Measurements from ENCODE around the gene ANKRD52. TPM values are rescaled to one million over a fixed set of nuclear protein-coding genes. Genes with fewer than 3 reads are reported as not detected.

Gene ANKRD52
- polyA plus RNA-seq, 2 of the 4 experiments (the other 2 are of a cell fraction) = 26.1 to 48.7 TPM

DNA sequence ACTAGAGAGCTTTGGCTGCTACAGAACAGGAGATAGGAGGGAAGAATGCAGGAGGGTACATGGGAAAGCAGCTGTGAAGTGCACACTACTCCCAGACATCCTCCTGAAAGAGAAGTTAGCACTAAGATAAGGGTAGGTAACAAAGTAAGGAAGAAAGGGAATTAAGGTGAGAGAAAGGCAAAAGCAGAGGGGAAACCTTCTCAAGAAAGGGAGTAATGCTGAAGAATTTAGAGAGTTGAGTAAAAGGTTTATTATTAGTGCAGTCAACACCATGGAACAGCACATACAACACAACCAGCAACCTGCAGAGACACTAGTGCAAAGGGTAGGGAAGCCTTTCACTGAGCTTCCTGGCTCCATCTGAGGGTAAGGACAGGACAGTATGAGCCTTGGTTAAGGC is 53.9 kb downstream of the ANKRD52 start:
- Histone ChIP-seq H3K27ac (no peak overlapping the region), H3K4me2 (no peak overlapping the region), H3K9me3 (no peaks in the 10 kb centered on the region), H3K4me3 (no peak overlapping the region), H3K4me1 (no peaks in the 10 kb centered on the region)
- ATAC-seq (no peak), DNase-seq (ENCODE audit: low read depth in 1 of 2, low spot score in 1 of 2) (no peak), FAIRE-seq (no peak)
- ChIA-PET CTCF (interaction anchor here (0.7 to 6.1 kb wide), 11 partner anchors 8 to 259 kb away, joined by 3 to 77 read pairs (median 6); partner anchors contain the start of genes ANKRD52, RNF41 and SMARCC2), POLR2A (interaction anchor here (3.4 kb wide), 1 partner anchor 17 kb away, joined by 17 read pairs; the partner anchor contains the start of gene RNF41)
- TF ChIP-seq FOSB (CRISPR knock-in tag; IDR thresholded peaks at IDR 0.05) (no peak), BHLHE40 (IDR thresholded peaks at IDR 0.05; ENCODE audit: low read depth, low read length) (no peak), PBX3 (IDR thresholded peaks at IDR 0.05) (no peak), MAZ (IDR thresholded peaks at IDR 0.05; ENCODE audit: borderline replicate concordance, low read depth, low read length) (no peak), ESRRA (IDR thresholded peaks at IDR 0.05; ENCODE audit: borderline replicate concordance, low read length) (no peak), FOSL2 (IDR thresholded peaks at IDR 0.05) (no peak), FOSL2 (CRISPR knock-in tag; IDR thresholded peaks at IDR 0.05) (no peak), KDM1A (IDR thresholded peaks at IDR 0.05; ENCODE audit: low read depth) (no peak), ZFP36 (IDR thresholded peaks at IDR 0.05; ENCODE audit: borderline replicate concordance, partially characterized antibody) (no peak), CTCF (IDR thresholded peaks at IDR 0.05) (no peak), JUNB (IDR thresholded peaks at IDR 0.05) (no peak), ATOH8 (CRISPR knock-in tag; IDR thresholded peaks at IDR 0.05; ENCODE audit: low read depth) (no peak), TP53 (CRISPR knock-in tag; IDR thresholded peaks at IDR 0.05) (no peak), CBX8 (IDR thresholded peaks at IDR 0.05) (no peak), ZSCAN20 (CRISPR knock-in tag; IDR thresholded peaks at IDR 0.05) (no peak), RNF2 (IDR thresholded peaks at IDR 0.05; ENCODE audit: borderline replicate concordance, low read depth) (no peak), EHF (CRISPR knock-in tag; IDR thresholded peaks at IDR 0.05) (no peak), HOXB5 (CRISPR knock-in tag; IDR thresholded peaks at IDR 0.05) (no peak)
- TF ChIP-seq, protein P1, sequence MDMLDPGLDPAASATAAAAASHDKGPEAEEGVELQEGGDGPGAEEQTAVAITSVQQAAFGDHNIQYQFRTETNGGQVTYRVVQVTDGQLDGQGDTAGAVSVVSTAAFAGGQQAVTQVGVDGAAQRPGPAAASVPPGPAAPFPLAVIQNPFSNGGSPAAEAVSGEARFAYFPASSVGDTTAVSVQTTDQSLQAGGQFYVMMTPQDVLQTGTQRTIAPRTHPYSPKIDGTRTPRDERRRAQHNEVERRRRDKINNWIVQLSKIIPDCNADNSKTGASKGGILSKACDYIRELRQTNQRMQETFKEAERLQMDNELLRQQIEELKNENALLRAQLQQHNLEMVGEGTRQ (IDR thresholded peaks at IDR 0.05) = no peak

- TF ChIP-seq MAFK (IDR thresholded peaks at IDR 0.05; ENCODE audit: partially characterized antibody) (peak; percentile 57), ZSCAN20 (CRISPR knock-in tag; IDR thresholded peaks at IDR 0.05) (no peak), PHF8 (IDR thresholded peaks at IDR 0.05; ENCODE audit: borderline replicate concordance, low read depth) (no peak)
- H3K9me3 ChIP-seq = no peaks in the 10 kb centered on the region
- ATAC-seq (no peak), DNase-seq (ENCODE audit: low read depth in 1 of 2, low spot score in 1 of 2) (no peak), FAIRE-seq (no peak)
- ChIA-PET CTCF (interaction anchor here (0.7 to 2.7 kb wide), 5 partner anchors 10 to 167 kb away, joined by 3 to 10 read pairs (median 4); no protein-coding TSS in a partner anchor), POLR2A (interaction anchor here (3.4 kb wide), 1 partner anchor 19 kb away, joined by 17 read pairs; the partner anchor contains the start of gene RNF41)
- H3K27ac ChIP-seq = no peak overlapping the region
- 81% methylated on average over 2 of the region's 2 CpGs for WGBS (ENCODE audit: missing lambda C conversion rate)
- H3K4me3 ChIP-seq = no peak overlapping the region
- no peaks in the 10 kb centered on the region for H3K4me1 ChIP-seq
- no peak overlapping the region for H3K4me2 ChIP-seq
These were observed 55.3 kb downstream of the ANKRD52 start for GRCh38 chr12:56202838-56203237.

All from A549 (cell line).